NCI-H128 (cell line): ENCODE data around the gene PFDN4.

Experiments used
- DNase-seq: peaks from one replicate; lab custom pipeline; 2025; ENCODE audit not compliant: unreplicated experiment; lab: John Stamatoyannopoulos, UW

PFDN4 gene, protein sequence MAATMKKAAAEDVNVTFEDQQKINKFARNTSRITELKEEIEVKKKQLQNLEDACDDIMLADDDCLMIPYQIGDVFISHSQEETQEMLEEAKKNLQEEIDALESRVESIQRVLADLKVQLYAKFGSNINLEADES

DNA sequence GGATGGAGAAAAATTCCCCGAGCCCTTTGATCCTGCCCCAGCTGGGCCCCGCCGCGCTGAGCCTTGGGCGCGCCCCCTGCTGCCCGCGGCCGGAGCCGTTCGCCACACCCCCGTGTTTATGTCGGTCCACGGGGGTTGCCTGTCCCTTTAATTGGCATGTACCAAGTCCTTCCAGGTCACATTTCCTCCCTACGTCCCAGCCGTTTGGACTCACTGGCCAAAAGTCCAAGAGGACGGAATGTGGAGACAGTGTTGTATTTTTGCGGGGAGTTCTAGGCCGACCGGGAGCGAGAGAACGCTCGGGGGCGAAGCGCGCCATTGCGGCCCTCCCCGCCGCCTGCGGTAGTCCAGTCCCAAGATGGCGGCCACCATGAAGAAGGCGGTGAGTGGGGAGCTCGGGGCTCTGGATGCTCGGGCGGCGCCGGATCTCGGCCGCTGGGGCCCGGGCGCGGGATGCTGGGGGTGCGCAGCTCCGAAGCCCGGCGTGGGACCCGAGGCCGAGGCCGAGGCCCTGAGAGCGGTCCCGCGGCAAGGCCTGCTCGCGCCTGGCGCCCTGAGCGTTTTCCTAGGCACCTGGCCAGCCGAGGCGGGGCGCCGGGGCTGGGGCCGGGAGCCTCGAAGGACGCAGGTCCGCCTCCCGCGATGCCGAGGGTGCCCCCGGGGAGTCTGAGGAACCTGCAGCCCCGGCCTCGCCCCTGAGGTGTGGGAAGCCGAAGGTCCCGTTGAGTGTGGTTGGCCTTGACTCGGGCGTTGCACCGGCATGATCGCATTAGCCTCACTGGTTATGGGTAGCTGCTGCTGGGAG lies at the start of gene PFDN4:
Gene PFDN4, plus strand, starts transcription at position 345 of the 805 bp plus-strand sequence. Its CDS starts 14 bp downstream, at position 359.
- DNase-seq: peak; percentile 61

- no peak for DNase-seq
These were observed 49.7 kb upstream of the PFDN4 start for GRCh38 chr20:54158226-54158625.

DNA sequence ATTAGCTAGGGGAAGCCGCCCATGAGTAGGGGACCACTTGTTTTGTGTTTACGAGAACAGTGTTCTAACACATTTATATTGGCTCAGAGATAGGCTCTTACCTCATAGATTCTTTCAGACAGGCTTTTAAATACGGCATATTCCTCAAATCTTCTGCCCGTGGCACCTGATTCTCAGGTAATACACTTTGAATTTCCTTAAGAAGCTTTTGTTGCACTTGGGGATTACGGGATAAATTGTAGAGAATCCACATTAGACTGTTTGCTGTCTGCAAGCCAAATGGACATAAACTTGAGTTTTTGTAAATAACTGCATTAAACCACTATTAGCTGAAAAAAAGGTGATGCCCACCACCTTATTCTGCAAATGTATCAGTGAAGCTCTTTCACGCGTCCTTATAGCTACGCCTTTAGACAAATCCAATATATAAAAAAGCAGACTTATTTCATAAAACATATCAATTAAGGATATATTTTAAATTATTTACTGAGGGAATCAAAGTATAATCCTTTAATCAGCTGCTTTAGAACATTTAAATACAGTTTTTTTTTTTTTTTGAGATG lies 49.0 kb upstream of the PFDN4 start:
- no peak for DNase-seq

DNA sequence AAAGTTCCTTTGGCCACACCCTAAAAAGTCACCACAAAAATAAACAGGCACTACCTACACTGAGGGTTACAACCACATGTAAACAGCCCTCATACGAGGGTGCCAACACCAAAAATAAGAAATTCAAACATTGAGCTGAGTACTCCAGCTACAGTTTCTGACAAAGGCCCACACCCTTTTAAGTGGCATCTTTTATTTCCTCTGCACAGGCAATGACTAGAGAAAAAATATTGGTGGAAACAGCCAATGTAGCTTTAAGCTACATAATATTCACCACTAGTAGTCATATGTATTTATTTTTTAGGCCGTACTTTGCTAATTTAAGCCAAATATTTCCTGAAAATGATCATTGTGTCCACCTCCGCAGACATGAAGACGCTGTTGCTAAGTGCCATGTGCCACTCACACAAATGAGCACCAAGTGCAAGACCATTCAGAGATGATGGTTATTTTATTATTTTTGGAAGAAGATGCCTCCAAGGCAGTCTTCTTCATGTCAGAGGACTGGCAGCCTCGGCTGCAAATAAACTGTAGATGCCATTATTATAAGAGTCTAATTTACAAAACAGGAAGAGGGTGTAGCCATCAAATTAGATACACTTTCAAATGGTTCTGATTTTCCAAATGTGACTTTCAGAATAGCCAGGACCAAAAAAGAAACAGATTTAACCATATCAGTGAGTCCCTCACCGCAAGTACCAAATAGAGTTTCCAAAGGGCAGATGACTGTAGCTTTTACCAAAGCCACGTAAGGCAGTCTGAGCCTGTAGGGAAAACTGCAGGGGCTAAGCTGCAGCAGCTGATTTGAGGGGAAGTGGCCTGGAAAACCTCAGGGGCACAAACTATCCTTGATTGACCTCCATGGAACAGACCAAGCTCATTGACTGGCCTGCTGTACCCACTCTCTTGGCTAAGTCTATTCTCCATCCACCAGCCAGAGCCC lies 47.6 kb upstream of the PFDN4 start:
- DNase-seq: no peak

DNA sequence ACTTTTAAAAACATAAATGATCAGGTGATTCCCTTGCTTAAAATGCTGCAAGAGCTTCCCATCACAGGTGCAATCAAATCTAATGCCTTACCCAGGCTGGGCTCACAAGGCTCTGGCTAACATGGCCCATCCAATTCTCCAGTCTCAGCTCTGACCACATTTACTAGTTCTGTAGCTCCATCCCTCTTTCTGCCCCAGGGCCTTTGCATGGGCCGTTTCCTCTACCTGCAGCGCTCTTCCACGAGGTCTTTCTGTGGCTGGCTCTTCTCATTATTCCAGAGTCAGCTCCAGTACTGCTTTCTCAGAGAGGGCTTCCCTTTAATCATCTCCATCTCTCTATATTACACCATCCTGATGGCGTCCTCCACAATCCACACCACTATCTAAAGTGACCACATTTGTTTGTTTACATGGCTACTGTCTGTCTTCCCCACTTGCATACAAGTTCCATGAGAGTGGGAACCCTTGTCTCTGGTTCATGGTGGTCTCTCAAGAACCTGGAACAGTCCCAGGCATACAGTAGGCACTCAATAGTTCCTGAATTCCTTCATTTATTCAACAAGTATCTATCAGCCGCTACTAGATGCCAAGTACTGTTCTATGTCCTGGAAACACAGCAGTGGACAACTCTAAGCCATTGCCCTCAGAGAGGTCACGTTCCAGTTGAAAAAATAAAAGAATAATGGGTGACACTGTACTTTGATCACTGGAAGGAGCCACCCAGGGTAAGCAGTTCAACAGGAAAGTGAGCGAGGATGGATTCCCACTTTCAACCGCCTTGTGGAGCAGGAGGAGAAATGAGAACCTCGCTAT lies 46.7 kb upstream of the PFDN4 start:
- DNase-seq: no peak

- DNase-seq: no peak
These were observed 46.1 kb upstream of the PFDN4 start for GRCh38 chr20:54161821-54162149.

DNA sequence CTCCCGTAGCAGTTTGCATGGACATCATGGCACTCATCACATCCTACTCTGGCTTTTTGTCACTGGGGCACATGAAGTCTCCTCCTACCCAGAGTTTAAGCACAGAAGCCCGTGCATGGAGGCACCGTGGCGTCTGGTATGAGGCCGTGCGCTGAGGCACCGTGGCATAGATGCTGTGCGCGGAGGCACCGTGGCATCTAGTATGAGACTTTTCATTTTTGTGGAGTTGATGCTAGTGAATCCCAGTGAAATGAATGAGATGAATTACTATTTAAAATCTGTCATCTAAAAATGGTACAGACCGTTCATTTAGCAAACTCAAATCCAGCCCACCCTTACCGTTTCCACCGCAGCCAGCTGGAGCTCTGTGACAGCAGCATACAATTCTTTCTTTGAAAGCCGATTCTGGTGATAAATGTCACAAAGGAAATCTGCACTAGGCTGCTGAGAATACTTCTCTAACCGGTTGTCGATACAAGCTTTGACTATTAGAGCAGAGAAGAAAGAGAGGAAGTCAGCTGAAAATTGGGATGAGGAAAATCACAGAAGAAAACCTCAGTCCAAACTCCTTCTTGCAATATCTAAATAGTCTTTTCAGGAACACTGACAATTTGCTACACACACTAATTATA lies 45.4 kb upstream of the PFDN4 start:
- DNase-seq: no peak

- no peak for DNase-seq
These were observed 44.5 kb upstream of the PFDN4 start for GRCh38 chr20:54163402-54163801.

DNA sequence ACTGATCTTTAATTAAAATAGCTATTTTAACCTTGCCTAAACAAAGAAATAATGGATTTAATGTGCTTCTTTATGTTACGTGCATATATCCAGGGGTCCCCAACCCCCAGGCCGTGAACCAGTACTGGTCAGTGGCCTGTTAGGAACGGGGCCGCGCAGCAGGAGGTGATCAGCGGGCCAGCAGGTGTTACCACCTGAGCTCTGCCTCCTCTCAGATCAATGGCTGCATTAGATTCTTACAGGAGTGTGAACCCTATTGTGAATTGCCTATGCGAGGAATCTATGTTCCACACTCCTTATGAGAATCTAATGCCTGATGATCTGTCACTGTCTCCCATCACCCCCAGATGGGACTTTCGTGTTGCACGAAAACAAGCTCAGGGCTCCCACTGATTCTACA lies 42.9 kb upstream of the PFDN4 start:
- no peak for DNase-seq

- no peak for DNase-seq
These were observed 42.1 kb upstream of the PFDN4 start for GRCh38 chr20:54165803-54166202.

GRCh38 chr20:54166987-54167662 lies 40.8 kb upstream of the PFDN4 start:
- DNase-seq: no peak

DNA sequence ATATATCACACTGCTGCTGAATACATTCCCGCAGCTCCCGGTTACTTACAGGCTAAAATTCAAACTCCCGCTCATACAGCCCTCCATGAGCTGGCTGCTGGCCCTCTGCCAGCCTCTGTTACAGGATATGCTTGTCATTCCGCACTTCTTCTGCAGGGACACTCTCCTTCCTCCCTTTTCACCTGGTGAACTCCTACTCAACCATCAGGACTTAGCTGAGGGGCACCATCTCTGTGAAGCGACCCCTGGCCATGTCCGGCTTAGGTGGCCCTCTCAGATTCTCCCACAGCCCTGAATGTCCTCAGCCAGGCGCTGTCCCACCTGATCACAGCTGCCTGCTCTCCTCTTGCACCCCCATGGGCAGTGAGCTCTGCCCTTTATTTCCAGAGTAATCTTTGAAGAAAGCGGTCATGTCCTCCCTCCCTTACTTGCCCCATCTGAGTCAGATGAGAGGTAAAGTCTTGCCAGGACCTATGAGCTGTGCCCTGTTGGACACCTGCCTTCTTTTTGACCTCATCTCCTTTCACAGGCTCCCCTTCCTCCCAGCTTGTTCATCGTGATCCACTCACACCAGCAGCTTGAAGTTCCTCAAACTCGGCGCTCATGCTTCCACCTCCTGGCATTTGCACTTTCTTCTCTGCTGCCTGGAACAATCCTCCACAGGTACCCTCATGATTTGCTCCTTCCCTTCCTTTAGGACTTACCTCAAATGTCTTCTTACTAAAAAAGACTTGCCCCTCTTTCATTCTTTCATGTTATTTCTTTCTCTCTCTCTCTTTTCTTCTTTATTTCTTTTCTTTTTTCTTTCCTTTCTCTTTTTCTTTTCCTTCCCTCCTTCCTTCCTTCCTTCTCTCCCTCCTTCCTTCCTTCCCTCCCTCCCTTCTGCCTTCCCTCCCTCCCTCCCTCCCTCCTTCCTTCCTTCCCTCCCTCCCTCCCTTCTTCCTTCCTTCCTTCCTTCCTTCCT lies 39.7 kb upstream of the PFDN4 start:
- no peak for DNase-seq

- no peak for DNase-seq
These were observed 38.7 kb upstream of the PFDN4 start for GRCh38 chr20:54168961-54169862.

GRCh38 chr20:54170026-54170471 lies 37.8 kb upstream of the PFDN4 start:
- no peak for DNase-seq

DNA sequence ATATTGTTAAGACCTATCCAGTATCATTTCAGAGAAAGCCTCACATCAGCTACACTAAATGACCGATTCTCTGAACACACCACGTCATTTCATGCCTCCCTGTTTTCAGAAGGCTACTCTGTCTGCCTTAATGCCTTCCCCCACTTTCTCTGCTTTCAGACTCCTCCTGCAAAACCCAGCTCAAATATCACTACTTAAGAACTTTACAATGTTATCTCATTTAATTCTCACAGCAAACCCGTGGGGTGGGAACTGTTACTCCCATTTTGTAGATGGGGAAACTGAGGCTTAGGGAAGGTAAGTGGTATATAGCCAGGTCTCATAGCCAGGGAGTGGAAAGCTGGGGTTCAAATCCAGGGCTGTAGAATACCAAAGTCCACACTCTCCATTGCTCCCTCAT lies 36.9 kb upstream of the PFDN4 start:
- no peak for DNase-seq

- no peak for DNase-seq
These were observed 35.4 kb upstream of the PFDN4 start for GRCh38 chr20:54172532-54172855.

- DNase-seq: no peak
These were observed 34.8 kb upstream of the PFDN4 start for GRCh38 chr20:54172856-54173652.
